Cerebellar nuclear complex (tissue), 1 donor: ENCODE results near the gene CMKLR1.

Experiments used
- DNase-seq, 2 experiments: peaks; one replicate each; lab custom pipeline; 2025; lab: John Stamatoyannopoulos, UW

The CMKLR1 gene

GRCh38 chr12:108299980-108300696 lies 39.0 kb downstream of the CMKLR1 start:
- DNase-seq: no peak

- DNase-seq: no peak
These were observed 39.6 kb downstream of the CMKLR1 start for GRCh38 chr12:108299516-108299915.

- peak in 1 of 2 experiments; percentile 18 for DNase-seq
These were observed 40.3 kb downstream of the CMKLR1 start for GRCh38 chr12:108298761-108299275.

- no peak for DNase-seq
These were observed 41.0 kb downstream of the CMKLR1 start for GRCh38 chr12:108297895-108298760.

- DNase-seq: no peak
These were observed 41.7 kb downstream of the CMKLR1 start for GRCh38 chr12:108297424-108297823.

GRCh38 chr12:108296945-108297344 lies 42.2 kb downstream of the CMKLR1 start:
- no peak for DNase-seq

- DNase-seq: no peak
These were observed 43.5 kb downstream of the CMKLR1 start for GRCh38 chr12:108295641-108296040.

- peak in 1 of 2 experiments; percentile 39 for DNase-seq
These were observed 49.6 kb downstream of the CMKLR1 start for GRCh38 chr12:108289350-108290161.

- DNase-seq: no peak
These were observed 51.9 kb downstream of the CMKLR1 start for GRCh38 chr12:108287227-108287626.

GRCh38 chr12:108285016-108285415 lies 54.1 kb downstream of the CMKLR1 start:
- DNase-seq: no peak

- no peak for DNase-seq
These were observed 54.9 kb downstream of the CMKLR1 start for GRCh38 chr12:108284163-108284562.

GRCh38 chr12:108282676-108283075 lies 56.4 kb downstream of the CMKLR1 start:
- no peak for DNase-seq

GRCh38 chr12:108282160-108282559 lies 57.0 kb downstream of the CMKLR1 start:
- no peak for DNase-seq

- DNase-seq: no peak
These were observed 61.5 kb downstream of the CMKLR1 start for GRCh38 chr12:108277613-108278012.

- DNase-seq: no peak
These were observed 65.9 kb downstream of the CMKLR1 start for GRCh38 chr12:108273217-108273616.

GRCh38 chr12:108271951-108272872 lies 66.9 kb downstream of the CMKLR1 start:
- DNase-seq: no peak

- no peak for DNase-seq
These were observed 68.3 kb downstream of the CMKLR1 start for GRCh38 chr12:108270849-108271143.

GRCh38 chr12:108270035-108270848 lies 68.9 kb downstream of the CMKLR1 start:
- peak in 1 of 2 experiments; percentile 38 for DNase-seq

GRCh38 chr12:108269224-108269623 lies 69.9 kb downstream of the CMKLR1 start:
- no peak for DNase-seq

- DNase-seq: no peak
These were observed 70.7 kb downstream of the CMKLR1 start for GRCh38 chr12:108268397-108268796.
